NCI-H187 treated with DMSO at 0.1 percent for 48 hours (cell line): ENCODE measurements around the gene CNKSR1.
A peak's percentile ranks its signal among the peaks of the same experiment; 100 is the strongest.

Experiments used
- DNase-seq: peaks from one replicate; lab custom pipeline; 2025; lab: John Stamatoyannopoulos, UW

The CNKSR1 gene

DNA sequence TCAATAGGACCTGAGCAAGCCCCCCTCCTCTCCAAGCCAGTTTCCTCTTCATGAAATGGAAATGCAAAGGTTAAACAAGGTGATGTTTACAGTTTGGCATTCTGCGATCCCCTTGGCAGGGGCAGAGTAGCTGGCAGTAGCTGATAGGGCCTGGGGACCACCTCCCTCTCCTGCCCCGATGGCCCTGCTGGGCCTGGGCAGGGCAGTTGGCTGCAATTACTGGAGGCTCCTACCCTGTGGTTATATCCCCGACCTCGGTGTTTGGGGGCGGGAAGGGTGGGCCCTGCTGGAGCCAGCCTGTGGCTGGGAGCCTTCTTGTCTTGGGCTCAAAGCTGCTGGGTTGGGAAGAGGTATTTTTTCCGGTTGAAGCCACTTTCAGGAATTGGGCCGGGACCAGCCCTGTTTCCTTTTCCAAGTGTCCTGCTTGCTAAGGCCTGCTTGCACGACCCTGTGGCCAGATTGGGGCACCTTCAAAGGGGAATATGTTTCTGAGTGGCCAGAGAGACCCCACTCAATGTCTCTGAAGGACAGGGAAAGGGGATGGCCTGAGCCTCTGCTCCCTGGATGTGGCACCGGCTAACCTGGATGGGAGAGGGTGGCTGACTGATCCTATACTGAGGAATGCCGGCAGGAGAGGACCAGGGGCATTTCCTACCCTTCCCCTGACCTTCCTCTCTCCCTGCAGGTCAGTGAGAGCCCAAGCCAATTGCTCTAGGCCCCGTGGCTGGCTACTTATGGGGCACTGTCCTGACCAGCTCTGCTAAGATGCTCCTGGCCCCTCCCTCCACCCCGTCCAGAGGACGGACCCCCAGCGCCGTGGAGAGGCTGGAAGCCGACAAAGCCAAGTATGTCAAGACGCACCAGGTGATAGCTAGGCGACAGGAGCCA lies 16.5 kb upstream of the CNKSR1 start:
- no peak for DNase-seq

GRCh38 chr1:26161415-26162219 lies 15.7 kb upstream of the CNKSR1 start:
- no peak for DNase-seq

DNA sequence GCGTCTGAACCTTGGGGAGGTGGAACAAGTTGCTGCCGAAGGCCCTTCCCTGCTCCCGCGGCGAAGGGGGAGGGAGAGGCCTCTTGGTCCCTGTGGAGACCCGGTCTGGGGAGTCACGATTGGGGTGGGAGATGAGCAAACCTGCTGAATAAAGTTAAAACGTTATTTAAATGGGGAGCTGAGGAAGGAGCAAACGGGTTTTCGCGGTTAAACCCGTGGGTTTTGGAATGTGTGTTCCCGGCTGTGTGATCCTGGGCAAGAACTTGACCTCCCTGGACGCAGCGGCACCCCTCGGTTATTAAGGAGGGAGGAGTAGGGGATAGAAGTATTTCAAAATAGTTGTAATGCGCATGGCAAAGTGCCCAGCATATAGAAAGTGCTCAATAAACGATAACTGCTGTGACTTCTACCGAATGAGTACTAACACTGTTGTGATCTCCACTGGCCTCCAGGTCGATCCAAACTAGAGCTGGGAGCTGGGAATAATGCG lies 15.0 kb upstream of the CNKSR1 start:
- no peak for DNase-seq

GRCh38 chr1:26163684-26164035 lies 13.6 kb upstream of the CNKSR1 start:
- DNase-seq: no peak

DNA sequence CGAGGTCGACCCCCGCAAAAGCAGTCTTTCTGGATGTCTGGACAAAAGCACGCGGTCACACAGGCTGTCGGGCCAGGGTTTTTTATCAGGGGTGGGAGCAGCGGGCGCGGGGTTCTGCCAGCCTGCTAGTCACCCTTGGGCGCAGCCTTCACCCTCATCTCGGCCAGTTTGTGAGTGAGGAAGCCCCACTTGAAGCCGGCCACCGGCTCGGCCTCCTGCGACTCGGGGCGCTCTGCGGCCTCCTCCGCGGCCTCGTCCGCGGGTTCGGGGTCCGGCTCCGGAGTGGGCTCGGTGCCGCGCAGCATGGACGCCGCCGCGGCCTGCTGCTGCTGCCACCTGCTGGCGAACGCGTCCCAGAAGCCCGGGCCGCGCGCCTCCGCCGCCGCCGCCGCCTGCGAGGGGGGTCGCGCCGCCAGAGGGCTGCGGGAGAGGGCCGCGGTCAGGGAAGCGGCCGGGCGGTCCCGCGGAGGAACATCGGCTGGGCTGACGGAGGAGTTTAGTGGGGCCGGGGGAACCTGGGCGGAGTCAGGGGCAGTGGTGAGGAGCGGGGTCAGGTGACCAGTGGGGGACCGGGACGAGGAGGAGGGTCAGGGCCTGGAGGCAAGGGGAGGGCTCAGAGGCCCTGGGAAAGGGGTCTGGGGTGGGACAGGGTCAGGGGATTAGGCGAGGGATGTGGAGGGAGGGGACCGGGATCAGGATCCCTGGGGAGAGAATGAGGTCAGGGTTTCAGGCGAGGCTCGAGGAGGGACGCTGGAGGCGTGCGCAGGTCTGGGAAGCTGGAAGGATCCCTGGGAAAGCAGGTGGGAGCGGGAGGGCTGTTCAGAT lies 13.0 kb upstream of the CNKSR1 start:
- DNase-seq: no peak

GRCh38 chr1:26164861-26165842 lies 12.1 kb upstream of the CNKSR1 start:
- DNase-seq: no peak

GRCh38 chr1:26166719-26167281 lies 10.5 kb upstream of the CNKSR1 start:
- DNase-seq: no peak

DNA sequence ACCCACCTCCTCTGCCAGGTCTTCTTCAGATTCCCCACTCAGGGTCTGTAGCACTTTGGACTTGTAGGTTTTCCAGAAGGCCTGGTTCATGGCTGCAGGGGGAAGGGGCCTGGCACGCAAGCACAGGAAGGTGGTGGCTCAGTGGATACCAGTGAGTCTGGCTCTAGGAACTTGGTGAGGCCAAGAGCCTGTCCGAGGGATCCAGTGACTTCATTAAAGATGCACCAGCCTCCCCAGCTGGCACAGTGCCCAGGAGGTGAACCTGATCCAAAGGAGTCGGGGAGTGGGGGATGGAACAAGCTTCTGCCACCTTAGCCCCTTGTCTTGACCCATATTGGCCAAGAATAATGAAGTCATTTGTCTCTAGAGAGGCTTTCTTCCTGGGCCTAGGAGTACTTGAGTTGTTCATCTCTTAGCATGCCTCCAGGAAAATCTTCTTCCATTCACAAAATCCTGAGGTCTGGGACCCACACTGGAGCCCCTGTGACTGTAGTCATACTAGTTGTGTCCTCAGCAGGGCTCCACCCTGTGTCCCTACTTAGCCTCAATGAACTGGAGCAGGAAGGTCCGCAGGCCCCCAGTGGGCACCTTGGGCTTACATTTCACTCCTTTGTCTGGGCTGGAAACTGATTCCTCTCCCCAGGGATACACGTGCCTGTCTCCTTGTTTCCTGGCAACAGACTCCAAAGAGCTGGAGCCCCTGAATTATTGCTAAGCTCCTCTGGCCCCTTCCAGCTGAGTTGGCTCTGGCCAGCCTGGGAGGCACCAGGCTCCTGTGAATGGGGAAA lies 8.7 kb upstream of the CNKSR1 start, which contains the start of gene C1orf232:
Gene C1orf232, minus strand, starts transcription at position 554 of the 788 bp plus-strand sequence. Its CDS starts 464 bp downstream, at position 90.
- peak; percentile 5 for DNase-seq

- DNase-seq: no peak
Observed at GRCh38 chr1:26169198-26169554, 8.1 kb upstream of the CNKSR1 start.

DNA sequence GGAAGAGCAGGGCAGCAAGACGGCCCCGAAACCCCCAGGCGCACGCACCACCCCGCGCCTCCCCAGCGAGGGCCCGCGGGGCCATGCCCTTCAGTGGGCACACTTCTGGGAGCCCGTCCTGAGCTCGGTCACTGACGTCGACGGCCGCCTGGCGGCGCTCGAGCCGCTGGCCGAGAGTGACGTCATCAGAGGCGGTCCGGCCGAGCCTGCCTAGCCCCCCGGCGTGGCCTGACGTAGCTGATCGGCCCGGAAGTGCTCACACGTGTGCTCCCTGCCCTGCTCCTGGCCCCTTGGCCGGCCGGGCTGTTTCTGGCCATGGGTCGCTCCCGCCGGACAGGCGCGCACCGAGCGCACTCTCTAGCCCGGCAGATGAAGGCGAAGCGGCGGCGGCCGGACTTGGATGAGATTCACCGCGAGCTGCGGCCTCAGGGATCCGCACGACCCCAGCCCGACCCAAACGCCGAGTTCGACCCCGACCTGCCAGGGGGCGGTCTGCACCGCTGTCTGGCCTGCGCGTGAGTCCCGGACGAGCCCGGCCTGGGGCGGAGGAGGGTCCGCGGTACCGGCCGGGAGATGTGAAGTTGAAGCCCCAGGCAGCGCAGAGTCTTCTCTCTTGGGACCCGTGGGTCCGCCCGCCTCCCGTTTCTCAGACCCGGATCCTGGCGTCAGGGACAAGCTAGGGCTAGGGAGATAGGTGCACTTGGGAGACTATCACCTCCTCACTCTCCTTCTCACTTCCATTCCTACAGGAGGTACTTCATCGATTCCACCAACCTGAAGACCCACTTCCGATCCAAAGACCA lies 7.4 kb upstream of the CNKSR1 start, which contains the start of gene ZNF593:
Gene ZNF593, plus strand, starts transcription at position 240 of the 803 bp plus-strand sequence. Its CDS starts 76 bp downstream, at position 316.
- DNase-seq: peak; percentile 11

DNA sequence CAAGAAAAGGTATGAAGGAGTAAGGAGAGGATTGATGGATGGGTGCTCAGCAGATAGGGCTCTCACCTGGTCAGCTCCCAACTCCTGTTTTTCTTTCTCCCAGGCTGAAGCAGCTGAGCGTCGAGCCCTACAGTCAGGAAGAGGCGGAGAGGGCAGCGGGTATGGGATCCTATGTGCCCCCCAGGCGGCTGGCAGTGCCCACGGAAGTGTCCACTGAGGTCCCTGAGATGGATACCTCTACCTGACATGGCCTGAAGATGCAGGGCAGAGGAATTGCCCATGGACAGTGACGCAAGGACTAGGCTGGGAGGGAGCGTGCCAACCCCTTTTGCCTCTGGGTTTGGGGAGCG lies 6.8 kb upstream of the CNKSR1 start:
- DNase-seq: no peak

DNA sequence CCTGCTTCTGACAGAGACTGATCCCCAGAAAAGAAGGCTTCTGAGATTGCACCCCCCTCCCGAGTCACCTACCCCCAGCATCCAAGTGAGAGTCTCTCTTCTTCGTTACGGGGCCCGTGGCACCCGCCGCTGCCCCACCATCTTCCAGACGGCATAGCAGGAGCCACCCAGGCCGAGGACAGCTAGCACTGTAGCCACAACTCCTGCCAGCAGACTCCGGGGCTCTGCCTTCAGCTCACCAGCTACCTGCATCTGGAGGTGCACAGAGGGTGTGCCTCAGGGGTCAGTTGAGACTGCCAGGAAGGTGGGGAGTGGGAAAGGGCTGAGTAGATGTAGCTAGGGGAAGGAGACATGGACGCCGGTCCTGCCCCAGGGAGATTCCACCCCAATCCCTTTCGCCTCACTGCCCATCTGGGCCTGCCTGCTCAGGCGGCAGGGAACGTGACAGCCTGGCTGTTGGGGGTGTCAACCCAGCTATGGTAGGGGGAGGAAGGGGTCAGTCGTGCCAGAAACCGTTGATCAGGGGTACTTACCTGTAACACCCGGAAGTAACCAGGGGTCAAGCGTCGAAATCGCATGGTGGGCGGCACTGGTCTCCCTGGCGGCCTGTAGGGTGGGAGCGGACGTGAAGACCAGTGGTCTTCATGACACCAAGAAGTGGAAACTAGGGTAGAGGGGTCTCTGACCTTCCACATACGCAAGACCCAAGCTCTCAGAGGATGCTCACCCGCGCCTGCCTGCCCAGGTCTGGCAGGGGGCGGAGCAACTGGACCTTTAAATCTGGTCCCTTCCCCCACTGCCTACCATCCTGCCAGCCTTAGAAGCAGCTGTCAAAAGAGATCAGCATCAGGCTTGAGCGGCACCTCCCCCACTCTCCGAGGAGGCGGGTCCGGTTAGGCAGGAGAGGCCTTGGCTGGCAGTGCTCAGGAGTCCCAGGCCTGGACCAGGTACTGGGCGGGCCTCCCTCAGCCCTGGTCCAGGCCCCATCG lies 5.9 kb upstream of the CNKSR1 start, which contains the start of gene ZNF593OS:
Gene ZNF593OS, minus strand, starts transcription at position 749 of the 989 bp plus-strand sequence. Its CDS starts 171 bp downstream, at position 578.
- DNase-seq: no peak

GRCh38 chr1:26175346-26175745 lies 1.9 kb upstream of the CNKSR1 start:
- DNase-seq: no peak

- no peak for DNase-seq
Observed at GRCh38 chr1:26180010-26180506, 2.8 kb downstream of the CNKSR1 start.

DNA sequence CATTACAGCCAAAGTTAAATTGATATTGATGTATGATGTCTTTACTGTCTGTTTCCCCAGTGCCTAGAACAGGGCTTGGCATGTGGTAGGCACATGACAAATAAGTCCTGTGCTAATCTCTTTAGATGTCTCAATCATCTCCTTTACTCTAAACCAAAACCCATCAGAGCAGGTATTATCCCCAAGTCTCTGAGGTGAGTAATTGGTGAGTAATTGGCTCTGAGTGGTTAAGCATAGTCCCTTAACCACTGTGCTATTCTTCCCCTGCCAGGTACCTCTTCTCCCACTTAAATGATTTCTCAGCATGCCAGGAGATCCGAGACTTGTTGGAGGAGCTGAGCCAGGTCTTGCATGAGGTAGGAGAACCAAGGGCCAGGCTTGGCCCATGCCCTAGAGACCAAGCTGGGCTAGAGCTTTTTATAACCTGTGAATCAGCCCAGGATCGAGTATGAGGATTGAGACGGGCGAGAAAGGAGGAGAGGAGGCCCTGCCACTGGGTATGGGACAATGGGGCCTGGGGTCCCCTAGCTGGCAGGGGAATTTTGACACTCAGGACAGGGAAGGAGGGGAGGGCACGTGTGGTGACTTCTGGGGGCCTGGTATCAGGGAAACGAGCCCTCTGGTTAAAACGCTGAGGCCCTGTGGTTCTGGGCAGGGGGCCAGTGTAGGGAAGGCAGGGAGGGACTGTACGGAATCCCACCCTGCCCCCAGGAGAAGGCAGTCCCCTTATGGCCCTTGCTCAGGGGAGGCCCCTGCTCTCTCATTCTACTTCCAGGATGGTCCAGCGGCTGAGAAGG lies 4.5 kb downstream of the CNKSR1 start:
- DNase-seq: no peak

GRCh38 chr1:26182383-26182696 lies 5.0 kb downstream of the CNKSR1 start:
- no peak for DNase-seq

DNA sequence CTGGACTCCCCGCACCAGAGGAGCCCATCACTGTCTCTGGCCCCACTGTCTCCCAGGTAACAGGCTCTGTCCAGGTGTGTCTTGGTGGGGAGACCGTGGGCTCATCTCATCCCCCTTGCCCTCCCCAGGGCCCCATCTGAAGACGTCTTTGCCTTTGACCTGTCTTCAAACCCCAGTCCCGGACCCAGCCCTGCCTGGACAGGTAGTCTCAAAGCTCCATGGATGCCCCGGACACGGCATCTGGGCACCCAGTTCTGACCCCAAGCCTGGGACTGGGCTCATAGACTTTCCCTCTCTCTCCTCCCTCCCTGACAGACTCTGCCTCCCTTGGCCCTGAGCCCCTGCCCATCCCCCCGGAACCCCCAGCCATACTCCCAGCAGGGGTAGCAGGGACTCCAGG lies 6.8 kb downstream of the CNKSR1 start:
- no peak for DNase-seq
